GM12878 (cell line): ENCODE results near the gene SPRR2E. TPM values are rescaled to one million over a fixed set of nuclear protein-coding genes. Genes with fewer than 3 reads are reported as not detected.
A peak's percentile ranks its signal among the peaks of the same experiment; 100 is the strongest.

Source experiments
- ATF7 ChIP-seq: fragments of 450-650 bp; IDR thresholded peaks from 2 replicates; pipeline ENCODE4 v1.6.1; 2016; ENCODE audit warnings: low read depth, mild to moderate bottlenecking
- BCL3 ChIP-seq: IDR thresholded peaks from 2 replicates; pipeline ENCODE4 v1.6.1; 2011; ENCODE audit warnings: borderline replicate concordance, low read depth, mild to moderate bottlenecking, moderate library complexity, low read length; ENCODE audit not compliant: insufficient read depth, poor library complexity, severe bottlenecking
- CBFB ChIP-seq: IDR thresholded peaks from 2 replicates; pipeline ENCODE4 v1.6.1; 2016; ENCODE audit warnings: antibody characterized with exemption, low read depth
- CUX1 ChIP-seq: IDR thresholded peaks from 2 replicates; pipeline ENCODE4 v1.6.1; 2012; ENCODE audit warnings: improper control_type of control experiment, low read depth, low read length; ENCODE audit not compliant: insufficient replicate concordance
- HCFC1 ChIP-seq: fragments of 150-350 bp; IDR thresholded peaks from 2 replicates; pipeline ENCODE4 v1.6.1; 2014; ENCODE audit warnings: low read length
- IRF4 ChIP-seq: IDR thresholded peaks from 2 replicates; pipeline ENCODE4 v1.6.1; 2011; ENCODE audit warnings: low read depth, low read length
- LARP7 ChIP-seq: fragments of 450-650 bp; IDR thresholded peaks from 2 replicates; pipeline ENCODE4 v1.6.1; 2017; ENCODE audit warnings: mild to moderate bottlenecking
- MEF2B ChIP-seq: fragments of 450-650 bp; IDR thresholded peaks from 2 replicates; pipeline ENCODE4 v1.6.1; 2018; ENCODE audit warnings: mild to moderate bottlenecking, moderate library complexity; ENCODE audit not compliant: partially characterized antibody, poor library complexity, severe bottlenecking
- NBN ChIP-seq: fragments of 450-650 bp; IDR thresholded peaks from 2 replicates; pipeline ENCODE4 v1.6.1; 2016
- PAX5 ChIP-seq: IDR thresholded peaks from 2 replicates; pipeline ENCODE4 v1.6.1; 2011; ENCODE audit warnings: low read depth, low read length, borderline replicate concordance
- PBX3 ChIP-seq: IDR thresholded peaks from 2 replicates; pipeline ENCODE4 v1.6.1; 2011; ENCODE audit warnings: mild to moderate bottlenecking, low read depth, low read length, moderate library complexity; ENCODE audit not compliant: insufficient replicate concordance
- RAD51 ChIP-seq: fragments of 450-650 bp; IDR thresholded peaks from 2 replicates; pipeline ENCODE4 v1.6.1; 2016; ENCODE audit warnings: moderate library complexity, mild to moderate bottlenecking, inconsistent platforms
- SMAD5 ChIP-seq: IDR thresholded peaks from 2 replicates; pipeline ENCODE4 v1.6.1; 2016; ENCODE audit warnings: antibody characterized with exemption, low read depth
- TBL1XR1 ChIP-seq: IDR thresholded peaks from 2 replicates; pipeline ENCODE4 v1.6.1; 2012; ENCODE audit warnings: low read depth, low read length, improper control_type of control experiment
- ZNF592 ChIP-seq: fragments of 450-650 bp; IDR thresholded peaks from 2 replicates; pipeline ENCODE4 v1.6.1; 2017; ENCODE audit warnings: mild to moderate bottlenecking, moderate library complexity
- polyA plus RNA-seq, 11 experiments: library from polyadenylated mRNA; depleted of rRNA in 4 of 11; unstranded in 6 of 11; stranded (reverse) in 5 of 11; fragments of >200 nt; fragmentation: Nextera tagmentation in 4 of 11; fragmentation: Illumina TruSeq in 1 of 11; extraction: Ambion mirVana in 4 of 11; extraction: Trizol in 1 of 11; gene quantifications; 1 replicate in 1 of 11; 2 replicates in 10 of 11; pipeline versions ENCODE4 v1.2.1 to v1.2.3, GENCODE V29; 2011 to 2016; ENCODE audit warnings: inconsistent platforms in 2 of 11, missing spikeins in 2 of 11, low read depth in 1 of 11
- total RNA-seq, 4 experiments: library from RNA; depleted of rRNA in 3 of 4; stranded (reverse); fragments of >200 nt in 3 of 4; fragmentation: Illumina TruSeq in 1 of 4; extraction: Trizol in 1 of 4; gene quantifications; 2 replicates each; pipeline versions ENCODE4 v1.2.1 to v1.2.3, GENCODE V29; 2013 to 2021

SPRR2E gene
- total and polyA plus RNA-seq, 10 of the 15 experiments (the other 5 are each of a cell fraction or from before 2014, with no cell fraction given), result not detected

GRCh38 chr1:153122831-153123421, 28.6 kb upstream of the SPRR2E start (continued):
- TF ChIP-seq LARP7 (peak; percentile 39; the same call in 1 of the 2 replicates), NBN (0 out of 2 replicates have a peak, but pooled peaks have one; percentile 55), ZNF592 (no peak), BCL3 (peak; percentile 88), IRF4 (0 out of 2 replicates have a peak, but pooled peaks have one; percentile 10), CBFB (peak; percentile 50; the same call in 1 of the 2 replicates), CUX1 (peak; percentile 44), TBL1XR1 (no peak), HCFC1 (no peak), SMAD5 (no peak), ATF7 (peak; percentile 19; the same call in 1 of the 2 replicates), MEF2B (peak; percentile 97), PBX3 (no peak), RAD51 (no peak), PAX5 (no peak)
